ENCODE data around the gene ENTREP3.
"Not testable (repeated sequence)": the region's sequence is repeated elsewhere in the genome, so short reads cannot be mapped to it uniquely, and the experiment has no call there.

Gene ENTREP3

GRCh38 chr1:155250246-155250632, 5.0 kb downstream of the ENTREP3 start:
- DNase-seq: no peak

- DNase-seq: no peak
Measured at GRCh38 chr1:155247667-155248553, 7.4 kb downstream of the ENTREP3 start.

GRCh38 chr1:155246796-155247195, 8.5 kb downstream of the ENTREP3 start:
- DNase-seq: not testable (repeated sequence)

- DNase-seq: no peak
Measured at GRCh38 chr1:155245163-155245524, 10.1 kb downstream of the ENTREP3 start.

DNA sequence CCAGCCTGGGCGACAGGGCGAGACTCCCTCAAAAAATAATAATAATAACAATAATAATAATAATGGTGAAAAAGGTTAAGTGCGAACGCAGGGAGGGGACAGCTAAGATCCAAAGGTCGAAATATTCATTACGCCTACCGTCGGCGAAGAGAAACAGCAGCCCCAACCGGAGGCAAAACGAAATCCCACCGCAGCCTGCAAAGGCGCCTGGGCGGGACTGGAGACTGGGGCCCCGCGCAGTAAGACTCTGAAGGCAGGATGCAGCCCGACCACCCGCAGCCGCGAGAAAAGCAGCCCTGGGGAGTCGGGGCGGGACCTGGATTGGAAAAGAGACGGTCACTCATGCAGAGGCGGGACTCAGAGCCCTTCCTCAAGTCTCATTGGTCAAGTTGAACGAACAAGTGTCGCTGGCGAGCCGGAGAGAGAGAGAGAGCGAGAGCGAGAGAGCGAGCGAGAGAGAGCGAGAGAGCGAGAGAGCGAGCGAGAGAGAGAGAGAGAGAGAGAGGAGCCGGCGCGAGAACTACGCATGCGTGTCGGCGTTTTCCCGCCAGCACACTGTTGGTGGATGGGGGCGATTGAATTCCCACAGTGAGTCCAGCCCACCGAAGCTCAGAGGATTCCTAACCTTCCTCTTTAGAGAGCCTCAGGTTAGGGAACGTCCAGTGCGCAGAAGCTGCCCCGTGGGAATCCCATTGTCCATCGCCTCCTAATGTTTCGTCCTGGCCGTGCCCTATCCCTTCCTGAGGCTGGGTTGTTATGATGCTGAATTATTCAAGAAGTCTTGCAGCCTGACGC, 10.7 kb downstream of the ENTREP3 start:
- peak; percentile 100 for DNase-seq

DNA sequence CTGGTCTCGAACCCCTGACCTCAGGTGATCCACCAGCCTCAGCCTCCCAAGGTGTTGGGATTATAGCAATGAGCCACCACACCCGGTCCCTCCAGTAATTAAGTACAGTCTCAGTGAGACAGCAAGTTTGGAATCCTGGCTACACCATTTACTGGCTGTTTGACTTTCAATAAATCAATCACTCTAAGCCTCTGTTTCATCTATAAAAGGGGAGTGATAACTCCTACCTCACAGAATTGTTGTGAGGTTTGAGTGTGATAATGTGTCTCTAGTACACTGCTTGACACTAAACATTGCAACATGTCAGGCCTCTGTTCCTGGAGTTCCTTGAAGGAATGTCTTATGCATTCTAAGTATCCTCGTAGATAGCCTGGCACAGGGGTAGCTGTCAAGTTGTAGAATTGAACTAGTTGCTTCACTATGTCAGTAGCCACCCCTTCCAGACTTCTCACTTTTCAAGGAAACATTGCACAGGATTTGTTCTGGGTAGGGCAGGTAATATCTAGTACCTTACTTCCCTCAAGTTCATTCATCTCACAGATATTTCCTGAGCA, 12.4 kb downstream of the ENTREP3 start:
- DNase-seq: no peak

- no peak for DNase-seq
Measured at GRCh38 chr1:155241841-155242264, 13.4 kb downstream of the ENTREP3 start.

GRCh38 chr1:155241069-155241679, 14.1 kb downstream of the ENTREP3 start:
- peak; percentile 42 for DNase-seq

DNA sequence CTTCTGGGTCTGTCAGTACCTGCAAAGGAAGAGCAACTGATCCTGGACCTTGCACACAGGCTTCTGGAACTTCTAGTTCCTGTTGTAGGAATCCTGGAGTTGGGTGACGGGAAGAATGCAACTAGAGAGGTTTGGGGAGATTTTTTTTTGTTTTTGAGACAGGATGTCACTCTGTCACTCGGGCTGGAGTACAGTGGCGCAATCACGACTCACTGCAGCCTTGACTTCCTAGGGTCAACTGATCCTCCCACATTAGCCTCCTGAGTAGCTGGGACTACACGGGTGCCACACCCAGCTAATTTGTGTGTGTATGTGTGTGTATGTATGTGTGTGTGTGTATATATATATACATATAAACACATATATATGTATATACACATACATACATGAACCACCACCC, 18.8 kb downstream of the ENTREP3 start:
- DNase-seq: no peak

DNA sequence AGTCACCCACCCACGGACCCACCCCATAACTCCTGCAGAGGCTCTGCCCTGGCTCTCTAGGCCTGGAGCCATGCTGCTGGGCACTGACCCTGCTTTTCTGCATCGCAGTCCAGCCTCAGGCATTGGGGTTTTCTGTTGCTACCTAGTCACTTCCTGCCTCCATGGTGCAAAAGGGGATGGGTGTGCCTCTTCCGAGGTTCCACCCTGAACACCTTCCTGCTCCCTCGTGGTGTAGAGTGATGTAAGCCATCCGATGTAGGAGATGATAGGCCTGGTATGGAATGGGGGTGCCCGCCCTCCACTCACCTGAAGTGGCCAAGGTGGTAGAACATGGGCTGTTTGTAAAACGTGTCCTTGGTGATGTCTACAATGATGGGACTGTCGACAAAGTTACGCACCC, 19.9 kb downstream of the ENTREP3 start:
- not testable (repeated sequence) for DNase-seq

DNA sequence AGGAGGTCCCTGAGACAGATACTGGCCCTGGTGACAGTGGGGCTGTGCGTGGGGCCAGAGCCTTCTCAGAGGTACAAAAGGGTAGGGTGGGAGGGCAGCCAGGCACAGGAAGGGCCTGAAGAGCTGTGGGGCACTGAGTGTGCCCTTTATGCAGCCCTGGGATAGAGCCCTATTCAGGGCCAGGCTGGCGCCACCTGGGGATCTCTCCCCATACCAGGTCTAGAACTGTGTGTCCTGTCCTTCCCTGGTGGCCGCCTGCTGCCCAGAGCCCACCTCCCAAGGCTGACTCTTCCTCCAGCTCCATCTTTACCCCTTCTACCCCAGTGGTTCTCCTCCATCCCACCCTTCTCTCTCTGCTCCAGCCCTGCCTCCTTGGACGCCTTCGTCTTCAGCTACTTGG, 21.8 kb downstream of the ENTREP3 start:
- DNase-seq: not testable (repeated sequence)

DNA sequence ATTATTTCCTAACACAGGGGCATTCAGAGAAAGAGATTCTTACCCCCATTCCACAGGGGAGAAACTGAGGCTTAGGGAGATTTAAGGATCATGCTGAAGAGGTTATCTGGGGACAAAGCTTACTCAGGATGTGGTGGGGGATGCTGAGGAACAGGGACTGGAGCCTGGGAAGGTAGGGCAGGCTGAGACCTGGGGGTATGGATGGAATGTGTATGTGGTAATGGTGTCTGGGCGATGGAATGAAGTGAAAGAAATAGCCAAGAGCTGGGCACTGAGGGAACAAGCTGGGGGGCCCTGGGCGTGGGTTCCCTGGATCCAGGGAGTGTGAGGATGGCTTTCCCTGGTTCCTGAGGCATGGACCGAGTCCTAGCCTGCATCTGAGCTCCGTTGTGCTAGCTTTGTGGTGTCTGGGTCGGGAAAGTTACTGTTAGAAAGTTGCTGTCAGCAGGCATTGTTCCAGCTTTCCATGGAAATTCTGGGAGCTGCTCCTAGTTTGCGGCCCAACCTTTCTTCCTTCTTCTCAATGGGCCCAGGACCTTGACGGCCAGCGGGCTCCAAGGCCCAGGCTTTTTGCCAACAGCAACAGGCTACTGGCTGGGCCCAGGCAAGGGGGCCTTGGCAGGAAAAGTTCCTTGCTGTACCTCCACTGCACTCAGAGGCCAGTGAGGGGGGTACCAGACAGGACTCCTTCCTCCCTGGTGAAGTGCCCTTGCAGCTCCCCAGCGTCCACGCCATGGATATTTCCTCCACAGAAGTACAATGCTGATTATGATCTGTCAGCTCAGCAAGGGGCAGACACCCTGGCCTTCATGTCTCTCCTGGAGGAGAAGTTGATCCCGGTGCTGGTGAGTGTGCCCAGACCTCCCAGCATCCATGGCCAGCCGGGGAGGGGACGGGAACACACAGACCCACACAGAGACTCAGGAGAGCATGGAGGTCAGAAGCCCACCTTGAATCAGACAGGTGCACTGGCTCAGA, 23.0 kb downstream of the ENTREP3 start:
- DNase-seq: not testable (repeated sequence)

DNA sequence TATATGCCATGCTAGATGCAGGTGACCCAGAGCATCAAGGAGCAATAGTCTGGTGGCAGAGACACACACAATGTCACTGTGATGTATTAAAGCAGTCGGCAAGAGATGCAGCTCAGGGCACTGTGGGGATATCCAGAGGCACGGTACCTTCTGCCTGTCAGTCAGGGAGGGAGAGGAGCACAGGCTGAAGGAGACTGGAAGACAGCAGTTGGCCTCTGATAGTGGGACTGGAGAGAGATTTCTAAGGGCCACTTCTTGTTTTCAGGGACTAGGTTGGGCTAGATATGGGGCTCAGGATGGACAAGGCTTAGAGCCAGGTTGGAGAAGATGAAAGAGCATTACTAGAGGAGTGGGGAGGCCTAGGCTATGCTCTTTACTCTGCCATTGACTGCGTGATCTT, 24.0 kb downstream of the ENTREP3 start:
- not testable (repeated sequence) for DNase-seq

DNA sequence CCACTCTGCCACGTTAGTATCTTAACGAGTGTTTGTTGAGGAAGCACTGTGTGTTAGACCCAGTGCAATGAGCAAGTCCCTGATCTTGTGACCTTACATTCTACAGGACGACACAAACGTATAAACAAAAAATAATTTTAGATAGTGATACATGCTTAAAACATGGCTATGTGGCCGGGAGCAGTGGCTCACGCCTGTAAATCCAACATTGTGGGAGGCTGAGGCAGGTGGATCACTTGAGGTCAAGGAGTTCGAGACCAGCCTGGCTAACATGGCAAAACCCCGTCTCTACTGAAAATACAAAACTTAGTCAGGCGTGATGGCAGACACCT, 27.2 kb downstream of the ENTREP3 start:
- no peak for DNase-seq

DNA sequence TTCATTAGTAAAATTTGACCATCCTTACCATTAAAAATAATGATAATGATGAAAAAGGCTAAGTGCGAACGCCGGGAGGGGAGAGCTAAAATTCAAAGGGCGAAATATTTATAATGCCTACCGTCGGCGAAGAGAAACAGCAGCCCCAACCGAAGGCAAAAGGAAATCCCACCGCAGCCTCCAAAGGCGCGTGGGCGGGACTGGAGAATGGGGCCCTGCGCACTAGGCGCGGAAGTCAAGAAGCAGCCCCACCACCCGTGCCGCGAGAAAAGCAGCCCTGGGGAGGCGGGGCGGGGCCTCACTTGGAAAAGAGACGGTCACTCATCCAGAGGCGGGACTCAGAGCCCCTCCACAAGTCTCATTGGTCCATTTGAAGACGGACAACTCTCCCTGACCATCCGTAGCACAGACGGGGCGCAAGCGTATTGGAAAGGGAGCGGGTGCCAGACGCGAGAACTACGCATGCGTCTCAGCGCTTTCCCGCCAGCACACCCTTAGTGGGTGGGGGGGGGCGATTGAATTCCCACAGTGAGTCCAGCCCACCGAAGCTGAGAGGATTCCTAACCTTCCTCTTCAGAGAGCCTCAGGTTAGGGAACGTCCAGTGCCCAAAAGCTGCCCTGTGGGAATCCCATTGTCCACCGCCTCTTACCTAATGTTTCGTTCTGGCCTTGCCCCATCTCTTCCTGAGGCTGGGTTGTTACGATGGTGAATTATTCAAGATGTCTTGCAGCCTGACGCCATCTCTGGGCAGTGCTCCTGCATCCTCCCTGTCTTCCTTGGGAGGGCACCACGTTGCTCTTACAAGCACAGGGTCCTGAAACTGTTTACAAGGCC, 27.8 kb downstream of the ENTREP3 start:
- DNase-seq: peak; percentile 100

DNA sequence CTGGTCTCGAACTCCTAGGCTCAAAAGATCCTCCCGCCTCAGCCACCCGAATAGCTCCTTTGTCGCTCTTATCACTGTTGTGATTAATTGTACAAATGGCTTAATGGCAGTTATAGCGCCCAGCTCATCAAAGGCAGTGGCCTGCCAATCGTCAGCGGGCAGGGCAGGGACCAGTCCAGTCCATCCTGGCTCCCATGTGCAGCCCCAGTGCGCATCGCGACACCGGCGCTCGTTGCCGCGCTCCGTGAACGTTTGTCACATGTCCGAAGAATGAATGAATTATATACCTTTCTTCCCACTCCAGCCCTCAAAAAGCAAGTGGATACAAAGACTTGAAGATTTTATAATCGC, 28.4 kb downstream of the ENTREP3 start:
- DNase-seq: peak; percentile 87

DNA sequence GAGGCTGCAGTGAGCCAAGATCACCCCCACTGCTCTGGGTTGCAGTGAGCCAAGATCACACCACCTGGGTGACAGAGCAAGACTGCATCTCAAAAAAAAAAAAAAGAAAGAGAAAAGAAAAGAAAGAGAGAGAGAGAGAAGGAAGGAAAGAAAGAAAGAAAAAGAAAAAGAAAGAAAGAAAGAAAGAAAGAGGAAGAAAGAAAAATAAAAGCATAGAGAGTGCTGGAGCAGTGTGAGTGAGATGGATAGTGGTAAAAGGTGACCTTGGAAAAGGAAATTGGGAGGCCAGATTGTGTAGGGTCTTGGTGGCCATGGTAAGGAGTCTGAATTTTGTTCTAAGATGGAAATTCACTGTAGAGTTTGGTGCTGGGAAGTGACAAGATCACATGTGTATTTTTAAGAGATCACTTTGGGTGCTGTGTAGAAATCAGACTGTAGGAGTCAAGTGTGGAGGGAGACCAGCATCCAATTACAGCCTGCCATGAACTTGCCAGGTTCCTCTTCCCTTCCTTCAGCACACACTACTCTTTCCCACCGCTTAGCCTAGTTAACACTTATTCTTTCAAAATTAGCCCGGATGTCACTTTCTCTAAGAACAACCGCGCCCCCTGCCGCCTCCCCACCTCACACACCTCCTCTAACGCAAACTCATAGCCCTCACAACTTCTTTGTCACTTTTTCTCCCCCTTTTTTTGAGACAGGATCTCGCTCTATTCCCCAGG, 28.9 kb downstream of the ENTREP3 start:
- peak; percentile 87 for DNase-seq

DNA sequence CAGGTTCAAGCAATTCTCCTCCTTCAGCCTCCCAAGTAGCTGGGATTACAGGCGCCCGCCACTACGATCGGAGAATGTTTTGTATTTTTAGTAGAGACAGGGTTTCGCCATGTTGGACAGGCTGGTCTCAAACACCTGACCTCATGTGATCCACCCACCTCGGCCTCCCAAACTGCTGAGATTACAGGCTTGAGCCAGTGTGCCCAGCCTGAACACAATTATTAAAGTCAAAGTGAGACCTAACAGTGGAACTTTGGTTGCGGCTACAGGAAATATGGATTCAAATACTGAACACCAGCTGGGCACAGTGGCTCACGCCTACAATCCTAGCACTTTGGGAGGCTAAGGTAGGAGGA, 29.9 kb downstream of the ENTREP3 start:
- not testable (repeated sequence) for DNase-seq

- no peak for DNase-seq
Measured at GRCh38 chr1:155223047-155223446, 32.2 kb downstream of the ENTREP3 start.

GRCh38 chr1:155220211-155220965, 34.9 kb downstream of the ENTREP3 start:
- not testable (repeated sequence) for DNase-seq
